Keratinocyte (primary cell): ENCODE results near the gene OR10V1.

Experiments used
- CTCF ChIP-seq, 3 experiments: IDR thresholded peaks in 1 of 3; conservative IDR thresholded peaks in 1 of 3; optimal IDR thresholded peaks in 1 of 3; 2 replicates in 2 of 3; 3 replicates in 1 of 3; pipeline versions ENCODE3 to v1.5.1; 2011; ENCODE audit warnings: low read length in 3 of 3, mild to moderate bottlenecking in 3 of 3, moderate library complexity in 2 of 3, control low read depth in 1 of 3, inconsistent platforms in 1 of 3; ENCODE audit not compliant: insufficient read depth in 2 of 3; ENCODE audit errors: extremely low read depth in 1 of 3
- EZH2 ChIP-seq: IDR thresholded peaks from one replicate; pipeline ENCODE4 v1.6.1; 2012; ENCODE audit warnings: inconsistent platforms, mild to moderate bottlenecking, low read length, moderate library complexity

- TF ChIP-seq CTCF (optimal IDR thresholded peaks at IDR 0.05 in 1 of 3, IDR thresholded peaks at IDR 0.05 in 1 of 3, conservative IDR thresholded peaks at IDR 0.05 in 1 of 3; ENCODE audit: extremely low read depth in 1 of 3, insufficient read depth in 2 of 3, low read length in 3 of 3) (no peak), EZH2 (no peak)
Observed at GRCh38 chr11:59719556-59719955, 5.9 kb upstream of the OR10V1 start.
